ENCODE data around the gene TBC1D13. TPM values are rescaled to one million over a fixed set of nuclear protein-coding genes. Genes with fewer than 3 reads are reported as not detected.

Gene TBC1D13
- total and polyA plus RNA-seq, 2 of the 13 experiments (the other 11 are each of a cell fraction or from before 2014, with no cell fraction given): 17.9 to 19.7 TPM

DNA sequence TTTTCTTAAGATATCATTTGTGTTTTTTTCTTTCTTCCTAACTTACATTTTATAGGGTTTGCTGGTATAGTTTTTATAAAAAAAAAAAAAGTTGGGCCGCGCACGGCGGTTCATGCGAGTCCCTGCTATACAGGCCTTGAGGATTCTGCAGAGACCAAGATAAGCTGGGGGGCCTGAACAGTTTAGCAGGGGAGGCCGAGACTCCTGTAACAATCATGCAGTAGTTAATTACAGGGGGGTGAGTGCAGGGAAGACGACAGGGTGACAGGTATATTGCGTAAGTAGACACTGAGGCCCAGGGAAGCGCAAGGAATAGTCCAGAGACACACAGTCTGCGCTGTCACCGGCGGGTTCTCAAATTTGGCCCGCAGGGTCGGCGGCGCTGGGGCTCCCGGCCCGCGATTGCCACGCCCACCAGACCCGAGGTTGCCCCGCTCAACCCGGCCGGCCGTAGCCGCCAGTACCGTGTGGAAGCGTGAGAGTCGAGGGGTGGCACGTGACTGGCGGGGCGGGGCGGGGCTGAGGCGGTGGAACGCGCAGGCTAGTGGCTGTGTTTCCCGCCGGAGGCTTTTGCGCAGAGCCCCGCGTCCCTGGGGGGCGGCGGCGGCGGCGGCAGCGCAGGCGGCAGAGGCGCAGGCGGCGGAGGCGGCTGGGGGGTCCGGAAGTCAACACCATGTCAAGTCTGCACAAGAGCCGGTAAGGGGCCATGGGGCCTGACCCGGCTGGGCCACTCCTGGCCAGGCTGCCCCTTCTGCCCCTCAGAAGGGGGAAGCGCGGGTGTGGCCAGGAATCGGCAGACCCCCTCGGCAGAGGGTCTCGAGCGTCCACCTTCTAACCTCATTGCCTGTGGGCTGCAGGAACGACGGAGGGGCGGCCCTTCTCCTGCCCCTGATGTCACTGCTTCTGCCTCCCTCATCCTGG lies at the start of gene TBC1D13 (continued):
- TF ChIP-seq, protein P1, sequence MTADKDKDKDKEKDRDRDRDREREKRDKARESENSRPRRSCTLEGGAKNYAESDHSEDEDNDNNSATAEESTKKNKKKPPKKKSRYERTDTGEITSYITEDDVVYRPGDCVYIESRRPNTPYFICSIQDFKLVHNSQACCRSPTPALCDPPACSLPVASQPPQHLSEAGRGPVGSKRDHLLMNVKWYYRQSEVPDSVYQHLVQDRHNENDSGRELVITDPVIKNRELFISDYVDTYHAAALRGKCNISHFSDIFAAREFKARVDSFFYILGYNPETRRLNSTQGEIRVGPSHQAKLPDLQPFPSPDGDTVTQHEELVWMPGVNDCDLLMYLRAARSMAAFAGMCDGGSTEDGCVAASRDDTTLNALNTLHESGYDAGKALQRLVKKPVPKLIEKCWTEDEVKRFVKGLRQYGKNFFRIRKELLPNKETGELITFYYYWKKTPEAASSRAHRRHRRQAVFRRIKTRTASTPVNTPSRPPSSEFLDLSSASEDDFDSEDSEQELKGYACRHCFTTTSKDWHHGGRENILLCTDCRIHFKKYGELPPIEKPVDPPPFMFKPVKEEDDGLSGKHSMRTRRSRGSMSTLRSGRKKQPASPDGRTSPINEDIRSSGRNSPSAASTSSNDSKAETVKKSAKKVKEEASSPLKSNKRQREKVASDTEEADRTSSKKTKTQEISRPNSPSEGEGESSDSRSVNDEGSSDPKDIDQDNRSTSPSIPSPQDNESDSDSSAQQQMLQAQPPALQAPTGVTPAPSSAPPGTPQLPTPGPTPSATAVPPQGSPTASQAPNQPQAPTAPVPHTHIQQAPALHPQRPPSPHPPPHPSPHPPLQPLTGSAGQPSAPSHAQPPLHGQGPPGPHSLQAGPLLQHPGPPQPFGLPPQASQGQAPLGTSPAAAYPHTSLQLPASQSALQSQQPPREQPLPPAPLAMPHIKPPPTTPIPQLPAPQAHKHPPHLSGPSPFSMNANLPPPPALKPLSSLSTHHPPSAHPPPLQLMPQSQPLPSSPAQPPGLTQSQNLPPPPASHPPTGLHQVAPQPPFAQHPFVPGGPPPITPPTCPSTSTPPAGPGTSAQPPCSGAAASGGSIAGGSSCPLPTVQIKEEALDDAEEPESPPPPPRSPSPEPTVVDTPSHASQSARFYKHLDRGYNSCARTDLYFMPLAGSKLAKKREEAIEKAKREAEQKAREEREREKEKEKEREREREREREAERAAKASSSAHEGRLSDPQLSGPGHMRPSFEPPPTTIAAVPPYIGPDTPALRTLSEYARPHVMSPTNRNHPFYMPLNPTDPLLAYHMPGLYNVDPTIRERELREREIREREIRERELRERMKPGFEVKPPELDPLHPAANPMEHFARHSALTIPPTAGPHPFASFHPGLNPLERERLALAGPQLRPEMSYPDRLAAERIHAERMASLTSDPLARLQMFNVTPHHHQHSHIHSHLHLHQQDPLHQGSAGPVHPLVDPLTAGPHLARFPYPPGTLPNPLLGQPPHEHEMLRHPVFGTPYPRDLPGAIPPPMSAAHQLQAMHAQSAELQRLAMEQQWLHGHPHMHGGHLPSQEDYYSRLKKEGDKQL (CRISPR knock-in tag; IDR thresholded peaks at IDR 0.05; ENCODE audit: low read depth): peak; percentile 43; the same call in 1 of the 2 replicates
- TF ChIP-seq ZNF230 (CRISPR knock-in tag; IDR thresholded peaks at IDR 0.05) (peak; percentile 90; the same call in 1 of the 2 replicates), NRL (CRISPR knock-in tag; IDR thresholded peaks at IDR 0.05; ENCODE audit: borderline replicate concordance) (peak; percentile 92), ZNF205 (CRISPR knock-in tag; IDR thresholded peaks at IDR 0.05) (peak; percentile 85)

DNA sequence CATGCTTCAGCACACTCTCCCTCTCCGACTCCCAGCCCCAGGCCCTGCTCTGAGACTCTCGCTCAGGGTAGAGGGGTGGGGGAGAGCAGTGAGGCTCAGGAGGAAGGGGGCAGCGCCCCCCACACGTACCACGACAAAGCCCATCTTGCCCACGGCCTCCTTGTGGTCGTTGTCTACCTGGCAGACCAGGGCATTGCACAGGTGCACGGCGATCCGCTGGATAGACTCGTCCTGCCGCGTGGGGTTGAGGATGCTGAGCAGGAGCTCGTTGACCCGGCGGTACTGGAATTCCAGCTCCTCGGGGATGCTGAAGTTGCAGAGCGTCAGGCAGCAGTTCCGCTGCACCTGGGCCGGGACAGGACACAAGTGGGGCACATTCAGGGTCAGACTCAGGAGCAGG lies 44.7 kb upstream of the TBC1D13 start:
- Histone ChIP-seq H3K9me3 (ENCODE audit: low read length) (no peaks in the 10 kb centered on the region), H3K4me1 (ENCODE audit: insufficient read depth, low read length) (no peaks in the 10 kb centered on the region), H4K20me1 (ENCODE audit: insufficient read depth, low read length) (no peaks in the 10 kb centered on the region), H3K27me3 (ENCODE audit: control insufficient read depth in 1 of 2, insufficient read depth in 2 of 2, low read length in 2 of 2) (no peaks in the 10 kb centered on the region), H3K36me3 (replicated peaks in 1 of 2; ENCODE audit: control insufficient read depth in 1 of 2, insufficient read depth in 2 of 2, low read length in 2 of 2) (peaks cover 0 to 2% of the 10 kb centered on the region in 2 experiments; a peak in 1 of 5 replicates), H3K4me2 (ENCODE audit: low read depth, low read length) (no peak overlapping the region), H3K27ac (ENCODE audit: extremely low read length, insufficient read depth, low read length) (no peak overlapping the region), H3K9ac (ENCODE audit: insufficient read depth, low read depth, low read length) (no peak overlapping the region), H2AFZ (ENCODE audit: low read length) (no peak overlapping the region), H3K4me3 (replicated peaks in 1 of 3; ENCODE audit: insufficient read depth in 1 of 3, low read depth in 2 of 3, low read length in 3 of 3) (no peak overlapping the region), H3K79me2 (ENCODE audit: insufficient read depth, low read length) (no peaks in the 10 kb centered on the region)
- intact Hi-C loops (cut with micrococcal nuclease; ENCODE audit: unreplicated experiment): no loop called here
- no peak for FAIRE-seq
- ChIA-PET POLR2A (no interaction called here), CTCF (ENCODE audit: low intra/inter-chr PET ratio, low total read pairs) (no interaction called here)
- no peak for DNase-seq (ENCODE audit: low spot score)
- no TSS peak for BruUV-seq (replicated peaks)
- ATAC-seq: peak; percentile 49
- TF ChIP-seq ELF1 (CRISPR knock-in tag; IDR thresholded peaks at IDR 0.05) (no peak), AGO2 (optimal IDR thresholded peaks at IDR 0.05; ENCODE audit: low read depth, low read length) (peak; percentile 82), ZNF660 (CRISPR knock-in tag; IDR thresholded peaks at IDR 0.05; ENCODE audit: borderline replicate concordance, low read depth) (no peak)
- TF ChIP-seq, protein P2, sequence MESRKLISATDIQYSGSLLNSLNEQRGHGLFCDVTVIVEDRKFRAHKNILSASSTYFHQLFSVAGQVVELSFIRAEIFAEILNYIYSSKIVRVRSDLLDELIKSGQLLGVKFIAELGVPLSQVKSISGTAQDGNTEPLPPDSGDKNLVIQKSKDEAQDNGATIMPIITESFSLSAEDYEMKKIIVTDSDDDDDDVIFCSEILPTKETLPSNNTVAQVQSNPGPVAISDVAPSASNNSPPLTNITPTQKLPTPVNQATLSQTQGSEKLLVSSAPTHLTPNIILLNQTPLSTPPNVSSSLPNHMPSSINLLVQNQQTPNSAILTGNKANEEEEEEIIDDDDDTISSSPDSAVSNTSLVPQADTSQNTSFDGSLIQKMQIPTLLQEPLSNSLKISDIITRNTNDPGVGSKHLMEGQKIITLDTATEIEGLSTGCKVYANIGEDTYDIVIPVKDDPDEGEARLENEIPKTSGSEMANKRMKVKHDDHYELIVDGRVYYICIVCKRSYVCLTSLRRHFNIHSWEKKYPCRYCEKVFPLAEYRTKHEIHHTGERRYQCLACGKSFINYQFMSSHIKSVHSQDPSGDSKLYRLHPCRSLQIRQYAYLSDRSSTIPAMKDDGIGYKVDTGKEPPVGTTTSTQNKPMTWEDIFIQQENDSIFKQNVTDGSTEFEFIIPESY (CRISPR knock-in tag; IDR thresholded peaks at IDR 0.05): 0 out of 2 replicates have a peak, but pooled peaks have one; percentile 47
- in situ Hi-C loops (cut with HindIII; ENCODE audit: extremely low pct_ligation_motif_present, low pct_unique_long_range_greater_than_20kb): no loop called here
- WGBS (ENCODE audit: low lambda C conversion rate): 80% methylated on average over 17 of the region's 20 CpGs
